ENCODE measurements around the gene GALT. TPM values are rescaled to one million over a fixed set of nuclear protein-coding genes. Genes with fewer than 3 reads are reported as not detected.

GALT gene
- total and polyA plus RNA-seq, 2 of the 13 experiments (the other 11 are each of a cell fraction or from before 2014, with no cell fraction given): 40.4 to 46.3 TPM

- no peak for TF ChIP-seq TCF7L2 (IDR thresholded peaks at IDR 0.05; ENCODE audit: low read depth, low read length)
- TF ChIP-seq ZNF30 (CRISPR knock-in tag; IDR thresholded peaks at IDR 0.05): no peak
- peak; percentile 72; the same call in 1 of the 2 replicates for TF ChIP-seq ZNF749 (CRISPR knock-in tag; IDR thresholded peaks at IDR 0.05; ENCODE audit: borderline replicate concordance)
- peak; percentile 48 for TF ChIP-seq SKI (IDR thresholded peaks at IDR 0.05; ENCODE audit: partially characterized antibody)
- peak; percentile 88 for TF ChIP-seq NFYC (CRISPR knock-in tag; IDR thresholded peaks at IDR 0.05)
- peak; percentile 80 for TF ChIP-seq POGZ (CRISPR knock-in tag; IDR thresholded peaks at IDR 0.05)
- TF ChIP-seq ZNF672 (CRISPR knock-in tag; IDR thresholded peaks at IDR 0.05): no peak
- TF ChIP-seq PPARG (CRISPR knock-in tag; conservative IDR thresholded peaks at IDR 0.05): no peak
- TF ChIP-seq, protein P1, sequence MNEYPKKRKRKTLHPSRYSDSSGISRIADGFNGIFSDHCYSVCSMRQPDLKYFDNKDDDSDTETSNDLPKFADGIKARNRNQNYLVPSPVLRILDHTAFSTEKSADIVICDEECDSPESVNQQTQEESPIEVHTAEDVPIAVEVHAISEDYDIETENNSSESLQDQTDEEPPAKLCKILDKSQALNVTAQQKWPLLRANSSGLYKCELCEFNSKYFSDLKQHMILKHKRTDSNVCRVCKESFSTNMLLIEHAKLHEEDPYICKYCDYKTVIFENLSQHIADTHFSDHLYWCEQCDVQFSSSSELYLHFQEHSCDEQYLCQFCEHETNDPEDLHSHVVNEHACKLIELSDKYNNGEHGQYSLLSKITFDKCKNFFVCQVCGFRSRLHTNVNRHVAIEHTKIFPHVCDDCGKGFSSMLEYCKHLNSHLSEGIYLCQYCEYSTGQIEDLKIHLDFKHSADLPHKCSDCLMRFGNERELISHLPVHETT (CRISPR knock-in tag; conservative IDR thresholded peaks at IDR 0.05): 0 out of 2 replicates have a peak, but pooled peaks have one; percentile 8
- TF ChIP-seq MZF1 (CRISPR knock-in tag; IDR thresholded peaks at IDR 0.05; ENCODE audit: borderline replicate concordance): no peak
- TF ChIP-seq PCBP2 (optimal IDR thresholded peaks at IDR 0.05; ENCODE audit: low read depth, low read length, poor library complexity, severe bottlenecking): no peak
- peak; percentile 73 for TF ChIP-seq SRY (CRISPR knock-in tag; IDR thresholded peaks at IDR 0.05)
- no peak for TF ChIP-seq ZNF207 (IDR thresholded peaks at IDR 0.05; ENCODE audit: borderline replicate concordance)
- TF ChIP-seq ZNF367 (CRISPR knock-in tag; IDR thresholded peaks at IDR 0.05; ENCODE audit: borderline replicate concordance): no peak; the same call in 1 of the 2 replicates
- TF ChIP-seq TSC22D2 (CRISPR knock-in tag; IDR thresholded peaks at IDR 0.05; ENCODE audit: borderline replicate concordance): peak; percentile 57; the same call in 1 of the 2 replicates
- no peak for TF ChIP-seq NR2F1 (CRISPR knock-in tag; IDR thresholded peaks at IDR 0.05)
- TF ChIP-seq, protein P2, sequence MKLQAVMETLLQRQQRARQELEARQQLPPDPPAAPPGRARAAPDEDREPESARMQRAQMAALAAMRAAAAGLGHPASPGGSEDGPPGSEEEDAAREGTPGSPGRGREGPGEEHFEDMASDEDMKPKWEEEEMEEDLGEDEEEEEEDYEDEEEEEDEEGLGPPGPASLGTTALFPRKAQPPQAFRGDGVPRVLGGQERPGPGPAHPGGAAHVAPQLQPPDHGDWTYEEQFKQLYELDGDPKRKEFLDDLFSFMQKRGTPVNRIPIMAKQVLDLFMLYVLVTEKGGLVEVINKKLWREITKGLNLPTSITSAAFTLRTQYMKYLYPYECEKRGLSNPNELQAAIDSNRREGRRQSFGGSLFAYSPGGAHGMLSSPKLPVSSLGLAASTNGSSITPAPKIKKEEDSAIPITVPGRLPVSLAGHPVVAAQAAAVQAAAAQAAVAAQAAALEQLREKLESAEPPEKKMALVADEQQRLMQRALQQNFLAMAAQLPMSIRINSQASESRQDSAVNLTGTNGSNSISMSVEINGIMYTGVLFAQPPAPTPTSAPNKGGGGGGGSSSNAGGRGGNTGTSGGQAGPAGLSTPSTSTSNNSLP (IDR thresholded peaks at IDR 0.05; ENCODE audit: low read depth, low read length): no peak
- no peak for TF ChIP-seq SRSF4 (IDR thresholded peaks at IDR 0.05; ENCODE audit: low read depth, low read length, poor library complexity, severe bottlenecking)
- peak; percentile 49; the same call in 1 of the 2 replicates for TF ChIP-seq NR2C2 (CRISPR knock-in tag; IDR thresholded peaks at IDR 0.05; ENCODE audit: borderline replicate concordance)
- TF ChIP-seq ATF3 (CRISPR knock-in tag; IDR thresholded peaks at IDR 0.05): no peak
- TF ChIP-seq, protein P3, sequence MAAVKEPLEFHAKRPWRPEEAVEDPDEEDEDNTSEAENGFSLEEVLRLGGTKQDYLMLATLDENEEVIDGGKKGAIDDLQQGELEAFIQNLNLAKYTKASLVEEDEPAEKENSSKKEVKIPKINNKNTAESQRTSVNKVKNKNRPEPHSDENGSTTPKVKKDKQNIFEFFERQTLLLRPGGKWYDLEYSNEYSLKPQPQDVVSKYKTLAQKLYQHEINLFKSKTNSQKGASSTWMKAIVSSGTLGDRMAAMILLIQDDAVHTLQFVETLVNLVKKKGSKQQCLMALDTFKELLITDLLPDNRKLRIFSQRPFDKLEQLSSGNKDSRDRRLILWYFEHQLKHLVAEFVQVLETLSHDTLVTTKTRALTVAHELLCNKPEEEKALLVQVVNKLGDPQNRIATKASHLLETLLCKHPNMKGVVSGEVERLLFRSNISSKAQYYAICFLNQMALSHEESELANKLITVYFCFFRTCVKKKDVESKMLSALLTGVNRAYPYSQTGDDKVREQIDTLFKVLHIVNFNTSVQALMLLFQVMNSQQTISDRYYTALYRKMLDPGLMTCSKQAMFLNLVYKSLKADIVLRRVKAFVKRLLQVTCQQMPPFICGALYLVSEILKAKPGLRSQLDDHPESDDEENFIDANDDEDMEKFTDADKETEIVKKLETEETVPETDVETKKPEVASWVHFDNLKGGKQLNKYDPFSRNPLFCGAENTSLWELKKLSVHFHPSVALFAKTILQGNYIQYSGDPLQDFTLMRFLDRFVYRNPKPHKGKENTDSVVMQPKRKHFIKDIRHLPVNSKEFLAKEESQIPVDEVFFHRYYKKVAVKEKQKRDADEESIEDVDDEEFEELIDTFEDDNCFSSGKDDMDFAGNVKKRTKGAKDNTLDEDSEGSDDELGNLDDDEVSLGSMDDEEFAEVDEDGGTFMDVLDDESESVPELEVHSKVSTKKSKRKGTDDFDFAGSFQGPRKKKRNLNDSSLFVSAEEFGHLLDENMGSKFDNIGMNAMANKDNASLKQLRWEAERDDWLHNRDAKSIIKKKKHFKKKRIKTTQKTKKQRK (IDR thresholded peaks at IDR 0.05; ENCODE audit: low read length): no peak
- TF ChIP-seq RAD21 (CRISPR knock-in tag; IDR thresholded peaks at IDR 0.05): peak; percentile 46; the same call in 1 of the 2 replicates
- no peak for TF ChIP-seq ZNF230 (CRISPR knock-in tag; IDR thresholded peaks at IDR 0.05)
These were observed 8.9 kb upstream of the GALT start, which contains the start of gene SIGMAR1 (continued) for GRCh38 chr9:34637356-34638137.

Measured in HepG2 (cell line).